ENCODE data around the gene NBAS. TPM values are rescaled to one million over a fixed set of nuclear protein-coding genes. Genes with fewer than 3 reads are reported as not detected.

NBAS gene
- total RNA-seq, 1 experiment from 2014 or later: 36.3 TPM

- DNase-seq (ENCODE audit: low read depth, low spot score) (no peak), ATAC-seq (no peak)
- Histone ChIP-seq H3K36me3 (ENCODE audit: control insufficient read depth, insufficient read depth, low read length) (no peaks in the 10 kb centered on the region), H3K27me3 (ENCODE audit: control insufficient read depth, insufficient read depth, low read length) (no peaks in the 10 kb centered on the region), H3K4me3 (ENCODE audit: low read depth in 2 of 2, low read length in 2 of 2) (no peak overlapping the region), H3K9me3 (ENCODE audit: control insufficient read depth, insufficient read depth, low read depth, low read length) (no peaks in the 10 kb centered on the region), H3K27ac (ENCODE audit: low read length) (no peak overlapping the region), H3K4me1 (ENCODE audit: control insufficient read depth, insufficient read depth, low read length) (no peaks in the 10 kb centered on the region)
- ChIA-PET CTCF (no interaction called here), POLR2A (no interaction called here)
- BruUV-seq (replicated peaks): no TSS peak
- TF ChIP-seq CTCF (IDR thresholded peaks at IDR 0.05) (no peak), REST (IDR thresholded peaks at IDR 0.05; ENCODE audit: insufficient read depth in 1 of 2, low read depth in 2 of 2, low read length in 1 of 2) (no peak), POLR2AphosphoS5 (IDR thresholded peaks at IDR 0.05; ENCODE audit: low read depth, low read length) (no peak), TCF7L2 (IDR thresholded peaks at IDR 0.05; ENCODE audit: low read depth, low read length) (no peak), SIN3A (IDR thresholded peaks at IDR 0.05; ENCODE audit: borderline replicate concordance, insufficient read depth, low read depth, low read length) (no peak)
- intact Hi-C loops (cut with micrococcal nuclease; ENCODE audit: unreplicated experiment): no loop called here
- in situ Hi-C loops (cut with HindIII; ENCODE audit: low pct_unique_long_range_greater_than_20kb, low sequenced_read_pairs): no loop called here
These were observed 360.6 kb downstream of the NBAS start for GRCh38 chr2:15200581-15200980.

GRCh38 chr2:15198051-15198450 is 363.1 kb downstream of the NBAS start:
- Histone ChIP-seq H3K36me3 (ENCODE audit: control insufficient read depth, insufficient read depth, low read length) (no peaks in the 10 kb centered on the region), H3K4me3 (ENCODE audit: low read depth in 2 of 2, low read length in 2 of 2) (no peak overlapping the region), H3K9me3 (ENCODE audit: control insufficient read depth, insufficient read depth, low read depth, low read length) (no peaks in the 10 kb centered on the region), H3K27me3 (ENCODE audit: control insufficient read depth, insufficient read depth, low read length) (no peaks in the 10 kb centered on the region), H3K4me1 (ENCODE audit: control insufficient read depth, insufficient read depth, low read length) (no peaks in the 10 kb centered on the region), H3K27ac (ENCODE audit: low read length) (no peak overlapping the region)
- BruUV-seq (replicated peaks): no TSS peak
- TF ChIP-seq SIN3A (IDR thresholded peaks at IDR 0.05; ENCODE audit: borderline replicate concordance, insufficient read depth, low read depth, low read length) (no peak), POLR2AphosphoS5 (IDR thresholded peaks at IDR 0.05; ENCODE audit: low read depth, low read length) (no peak), CTCF (IDR thresholded peaks at IDR 0.05) (no peak), TCF7L2 (IDR thresholded peaks at IDR 0.05; ENCODE audit: low read depth, low read length) (no peak), REST (IDR thresholded peaks at IDR 0.05; ENCODE audit: insufficient read depth in 1 of 2, low read depth in 2 of 2, low read length in 1 of 2) (no peak)
- POLR2A ChIA-PET: no interaction called here
- in situ Hi-C loops (cut with HindIII; ENCODE audit: low pct_unique_long_range_greater_than_20kb, low sequenced_read_pairs): no loop called here
- no peak for DNase-seq (ENCODE audit: low read depth, low spot score)
- intact Hi-C loops (cut with micrococcal nuclease; ENCODE audit: unreplicated experiment): no loop called here
- CTCF ChIA-PET: no interaction called here
- ATAC-seq: no peak

All from Panc1 (cell line).